Measurements from ENCODE around the gene PRKRA. TPM values are rescaled to one million over a fixed set of nuclear protein-coding genes. Genes with fewer than 3 reads are reported as not detected.

PRKRA gene
- total RNA-seq, 2 donors from 2014 or later: 21.5 to 35.9 TPM

- WGBS, 2 donors: 74 to 75% methylated on average over 2 of the region's 2 CpGs
- intact Hi-C loops (cut with DNase I): no loop called here
- no peak for ATAC-seq
These were observed 14.3 kb downstream of the PRKRA start for GRCh38 chr2:178436662-178437061.

GRCh38 chr2:178429336-178429735, 21.6 kb downstream of the PRKRA start:
- ATAC-seq (no peak), DNase-seq (no peak)
- Histone ChIP-seq H3K9me3 (no peaks in the 10 kb centered on the region), H3K27me3 (no peaks in the 10 kb centered on the region), H3K4me1 (no peaks in the 10 kb centered on the region), H3K36me3 (replicated peaks in 1 of 2; ENCODE audit: insufficient read depth in 1 of 2, low read depth in 2 of 2) (peaks cover 0 to 10% of the 10 kb centered on the region in 2 donors), H3K4me3 (no peak overlapping the region), H3K27ac (no peak overlapping the region)
- intact Hi-C loops (cut with DNase I): no loop called here
- TF ChIP-seq POLR2A (IDR thresholded peaks at IDR 0.05) (no peak), CTCF (IDR thresholded peaks at IDR 0.05) (no peak)

More at GRCh38 chr2:178436662-178437061, 14.3 kb downstream of the PRKRA start:
- no peak for DNase-seq
- Histone ChIP-seq H3K4me3 (no peak overlapping the region), H3K27me3 (no peaks in the 10 kb centered on the region), H3K4me1 (no peaks in the 10 kb centered on the region), H3K27ac (no peak overlapping the region), H3K36me3 (replicated peaks in 1 of 2; ENCODE audit: insufficient read depth in 1 of 2, low read depth in 2 of 2) (peaks cover 0 to 25% of the 10 kb centered on the region in 2 donors), H3K9me3 (no peaks in the 10 kb centered on the region)
- no peak for TF ChIP-seq CTCF (IDR thresholded peaks at IDR 0.05)
- no peak for TF ChIP-seq POLR2A (IDR thresholded peaks at IDR 0.05)

- peaks cover 0 to 5% of the 10 kb centered on the region in 2 donors for H3K36me3 ChIP-seq (replicated peaks in 1 of 2; ENCODE audit: insufficient read depth in 1 of 2, low read depth in 2 of 2)
- no peaks in the 10 kb centered on the region for H3K27me3 ChIP-seq
- ATAC-seq: no peak
- intact Hi-C loops (cut with DNase I): no loop called here
- no peak overlapping the region for H3K27ac ChIP-seq
- no peak for DNase-seq
- H3K4me1 ChIP-seq: no peaks in the 10 kb centered on the region
- WGBS, 2 donors: 35 to 67% methylated on average over 1 of the region's 1 CpG
- no peaks in the 10 kb centered on the region for H3K9me3 ChIP-seq
- TF ChIP-seq CTCF (IDR thresholded peaks at IDR 0.05) (no peak), POLR2A (IDR thresholded peaks at IDR 0.05) (no peak)
- no peak overlapping the region for H3K4me3 ChIP-seq
These were observed 22.6 kb downstream of the PRKRA start for GRCh38 chr2:178428396-178428806.

- WGBS, 2 donors: 83 to 94% methylated on average over 2 of the region's 2 CpGs
- intact Hi-C loops (cut with DNase I): no loop called here
These were observed 23.5 kb downstream of the PRKRA start for GRCh38 chr2:178427458-178427857.

More at GRCh38 chr2:178427458-178427857, 23.5 kb downstream of the PRKRA start:
- Histone ChIP-seq H3K36me3 (replicated peaks in 1 of 2; ENCODE audit: insufficient read depth in 1 of 2, low read depth in 2 of 2) (peaks cover 0 to 2% of the 10 kb centered on the region in 2 donors), H3K27me3 (no peaks in the 10 kb centered on the region), H3K4me1 (no peaks in the 10 kb centered on the region), H3K9me3 (no peaks in the 10 kb centered on the region), H3K4me3 (no peak overlapping the region), H3K27ac (no peak overlapping the region)
- DNase-seq (no peak), ATAC-seq (no peak)
- TF ChIP-seq POLR2A (IDR thresholded peaks at IDR 0.05): no peak
- no peak for TF ChIP-seq CTCF (IDR thresholded peaks at IDR 0.05)

Measured in body of pancreas (tissue), 4 donors.